GM21515 (cell line): ENCODE measurements around the gene SRSF11.
"Not testable (repeated sequence)": the region's sequence is repeated elsewhere in the genome, so short reads cannot be mapped to it uniquely, and the experiment has no call there.

ENCODE experiments used
- ATAC-seq: cut with Tn5 transposase; IDR thresholded peaks from one replicate; pipeline ENCODE4 v1.9.1; 2021; ENCODE audit not compliant: unreplicated experiment

The SRSF11 gene

GRCh38 chr1:70221238-70222121 lies at the start of gene SRSF11:
Gene SRSF11, plus strand, starts transcription at chr1:70221380. Its CDS starts 257 bp downstream, at chr1:70221637.
- peak; percentile 93 for ATAC-seq

GRCh38 chr1:70171512-70171911 lies 49.7 kb upstream of the SRSF11 start:
- ATAC-seq, result no peak

GRCh38 chr1:70185181-70185580 lies 36.0 kb upstream of the SRSF11 start:
- ATAC-seq, result not testable (repeated sequence)

- ATAC-seq, result no peak
Observed at GRCh38 chr1:70188522-70188921, 32.7 kb upstream of the SRSF11 start.

- no peak for ATAC-seq
Observed at GRCh38 chr1:70190180-70190579, 31.0 kb upstream of the SRSF11 start.

- ATAC-seq, result not testable (repeated sequence)
Observed at GRCh38 chr1:70192446-70192845, 28.7 kb upstream of the SRSF11 start.

- ATAC-seq, result no peak
Observed at GRCh38 chr1:70194601-70195000, 26.6 kb upstream of the SRSF11 start.

GRCh38 chr1:70195342-70195741 lies 25.8 kb upstream of the SRSF11 start:
- ATAC-seq, result peak; percentile 61

GRCh38 chr1:70196333-70196732 lies 24.8 kb upstream of the SRSF11 start:
- ATAC-seq, result no peak

- no peak for ATAC-seq
Observed at GRCh38 chr1:70200065-70200464, 21.1 kb upstream of the SRSF11 start.

GRCh38 chr1:70202173-70202758 lies 18.9 kb upstream of the SRSF11 start:
- ATAC-seq, result no peak

GRCh38 chr1:70204139-70204538 lies 17.0 kb upstream of the SRSF11 start:
- no peak for ATAC-seq

GRCh38 chr1:70204600-70204999 lies 16.6 kb upstream of the SRSF11 start:
- ATAC-seq, result no peak

- peak; percentile 36 for ATAC-seq
Observed at GRCh38 chr1:70205071-70205433, 16.1 kb upstream of the SRSF11 start.

- ATAC-seq, result peak; percentile 86
Observed at GRCh38 chr1:70205434-70206118, 15.6 kb upstream of the SRSF11 start, which contains the start of gene LRRC40. Gene LRRC40, minus strand, starts transcription at chr1:70205579. Its CDS starts 39 bp downstream, at chr1:70205540.

- ATAC-seq, result not testable (repeated sequence)
Observed at GRCh38 chr1:70206833-70207232, 14.3 kb upstream of the SRSF11 start.

- no peak for ATAC-seq
Observed at GRCh38 chr1:70207492-70207891, 13.7 kb upstream of the SRSF11 start.

GRCh38 chr1:70208292-70208691 lies 12.9 kb upstream of the SRSF11 start:
- no peak for ATAC-seq

- no peak for ATAC-seq
Observed at GRCh38 chr1:70210820-70211219, 10.4 kb upstream of the SRSF11 start.

- no peak for ATAC-seq
Observed at GRCh38 chr1:70211541-70211940, 9.6 kb upstream of the SRSF11 start.

- ATAC-seq, result no peak
Observed at GRCh38 chr1:70220015-70220414, 1.2 kb upstream of the SRSF11 start.
